ENCODE measurements around the gene C1orf21.

DNA sequence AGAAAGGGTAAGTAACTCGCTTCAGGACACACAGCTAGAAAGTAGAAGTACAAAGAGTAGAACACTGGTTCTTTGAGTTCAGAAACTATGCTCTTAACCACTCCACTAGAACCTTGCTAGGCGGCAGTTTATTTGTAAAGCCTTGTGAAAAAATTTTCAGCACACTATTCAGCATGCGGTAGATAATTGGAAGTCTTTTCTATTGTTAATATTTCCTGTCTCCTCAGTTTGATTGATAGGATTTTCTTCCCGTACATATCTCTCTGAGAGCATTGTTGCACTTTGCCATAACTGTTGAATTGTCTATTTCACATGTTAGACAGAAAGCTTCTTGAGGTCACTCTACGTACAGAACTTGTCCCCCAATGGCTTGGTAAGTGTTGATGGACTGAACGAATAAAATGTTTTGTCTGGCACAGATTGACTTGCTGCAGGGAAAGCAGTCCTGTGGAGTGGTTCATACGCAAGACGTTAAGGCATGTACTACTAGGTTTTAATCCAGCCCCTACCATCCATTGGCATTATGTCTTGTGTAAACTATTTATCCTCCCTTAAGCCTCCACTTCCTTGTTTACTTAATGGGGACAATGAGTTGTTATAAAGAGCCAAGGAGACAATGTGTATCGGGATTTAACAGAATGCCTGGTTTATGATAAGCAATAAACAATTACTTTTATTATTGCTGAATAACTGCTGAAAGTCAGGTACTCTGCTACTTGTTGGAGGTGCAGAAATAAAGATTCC, 35.8 kb downstream of the C1orf21 start:
- TF ChIP-seq, protein P1, sequence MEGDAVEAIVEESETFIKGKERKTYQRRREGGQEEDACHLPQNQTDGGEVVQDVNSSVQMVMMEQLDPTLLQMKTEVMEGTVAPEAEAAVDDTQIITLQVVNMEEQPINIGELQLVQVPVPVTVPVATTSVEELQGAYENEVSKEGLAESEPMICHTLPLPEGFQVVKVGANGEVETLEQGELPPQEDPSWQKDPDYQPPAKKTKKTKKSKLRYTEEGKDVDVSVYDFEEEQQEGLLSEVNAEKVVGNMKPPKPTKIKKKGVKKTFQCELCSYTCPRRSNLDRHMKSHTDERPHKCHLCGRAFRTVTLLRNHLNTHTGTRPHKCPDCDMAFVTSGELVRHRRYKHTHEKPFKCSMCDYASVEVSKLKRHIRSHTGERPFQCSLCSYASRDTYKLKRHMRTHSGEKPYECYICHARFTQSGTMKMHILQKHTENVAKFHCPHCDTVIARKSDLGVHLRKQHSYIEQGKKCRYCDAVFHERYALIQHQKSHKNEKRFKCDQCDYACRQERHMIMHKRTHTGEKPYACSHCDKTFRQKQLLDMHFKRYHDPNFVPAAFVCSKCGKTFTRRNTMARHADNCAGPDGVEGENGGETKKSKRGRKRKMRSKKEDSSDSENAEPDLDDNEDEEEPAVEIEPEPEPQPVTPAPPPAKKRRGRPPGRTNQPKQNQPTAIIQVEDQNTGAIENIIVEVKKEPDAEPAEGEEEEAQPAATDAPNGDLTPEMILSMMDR (conservative IDR thresholded peaks at IDR 0.05 in 1 of 2, IDR thresholded peaks at IDR 0.05 in 1 of 2; ENCODE audit: low read depth in 1 of 2, low read length in 2 of 2) = no peak
- no peak for TF ChIP-seq EZH2 (IDR thresholded peaks at IDR 0.05; ENCODE audit: low read length, missing control alignments)

Data from fibroblast of lung (primary cell).